Choroid plexus epithelial cell (primary cell): ENCODE measurements around the gene LTBP1.

Experiments used
- DNase-seq: peaks from one replicate; pipeline ENCODE4 v3.0.0-alpha.2; 2010; ENCODE audit warnings: low read depth
- H3K4me3 ChIP-seq: 2 replicates; pipeline ENCODE4 v1.5.1; 2011; ENCODE audit warnings: low read depth, mild to moderate bottlenecking, control low read depth, low read length, moderate library complexity
- TF ChIP-seq, protein P1 (sequence below): conservative IDR thresholded peaks from 2 replicates; pipeline ENCODE4 v1.5.1; 2011; ENCODE audit warnings: low read depth, mild to moderate bottlenecking, control low read depth, inconsistent platforms, low read length, moderate library complexity

Gene LTBP1

DNA sequence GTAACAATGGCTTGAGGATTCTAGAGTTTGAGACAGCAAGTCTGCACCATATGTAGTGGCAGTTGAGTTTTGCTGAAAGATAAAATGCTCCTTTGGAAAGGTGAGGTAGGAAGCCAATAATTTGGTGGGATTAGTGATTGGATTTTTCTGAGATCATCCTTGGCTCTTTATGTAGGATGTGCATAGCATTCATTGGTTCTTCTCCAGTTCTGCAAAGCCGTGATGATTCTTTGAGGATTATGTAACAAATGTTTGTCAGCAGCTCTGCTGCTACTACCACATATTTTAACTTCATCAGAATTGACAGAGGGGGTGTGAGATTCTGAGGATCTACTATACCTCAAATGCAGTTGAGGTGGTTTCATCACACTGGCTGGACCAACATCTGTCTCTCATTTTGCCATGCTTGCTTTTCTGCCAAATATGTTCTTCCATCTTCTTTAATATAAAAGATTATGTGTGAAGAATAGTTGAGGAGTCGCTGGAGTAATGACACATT is 340.8 kb downstream of the LTBP1 start:
- no peak for DNase-seq
- no peak overlapping the region for H3K4me3 ChIP-seq
- TF ChIP-seq, protein P1, sequence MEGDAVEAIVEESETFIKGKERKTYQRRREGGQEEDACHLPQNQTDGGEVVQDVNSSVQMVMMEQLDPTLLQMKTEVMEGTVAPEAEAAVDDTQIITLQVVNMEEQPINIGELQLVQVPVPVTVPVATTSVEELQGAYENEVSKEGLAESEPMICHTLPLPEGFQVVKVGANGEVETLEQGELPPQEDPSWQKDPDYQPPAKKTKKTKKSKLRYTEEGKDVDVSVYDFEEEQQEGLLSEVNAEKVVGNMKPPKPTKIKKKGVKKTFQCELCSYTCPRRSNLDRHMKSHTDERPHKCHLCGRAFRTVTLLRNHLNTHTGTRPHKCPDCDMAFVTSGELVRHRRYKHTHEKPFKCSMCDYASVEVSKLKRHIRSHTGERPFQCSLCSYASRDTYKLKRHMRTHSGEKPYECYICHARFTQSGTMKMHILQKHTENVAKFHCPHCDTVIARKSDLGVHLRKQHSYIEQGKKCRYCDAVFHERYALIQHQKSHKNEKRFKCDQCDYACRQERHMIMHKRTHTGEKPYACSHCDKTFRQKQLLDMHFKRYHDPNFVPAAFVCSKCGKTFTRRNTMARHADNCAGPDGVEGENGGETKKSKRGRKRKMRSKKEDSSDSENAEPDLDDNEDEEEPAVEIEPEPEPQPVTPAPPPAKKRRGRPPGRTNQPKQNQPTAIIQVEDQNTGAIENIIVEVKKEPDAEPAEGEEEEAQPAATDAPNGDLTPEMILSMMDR, result no peak

DNA sequence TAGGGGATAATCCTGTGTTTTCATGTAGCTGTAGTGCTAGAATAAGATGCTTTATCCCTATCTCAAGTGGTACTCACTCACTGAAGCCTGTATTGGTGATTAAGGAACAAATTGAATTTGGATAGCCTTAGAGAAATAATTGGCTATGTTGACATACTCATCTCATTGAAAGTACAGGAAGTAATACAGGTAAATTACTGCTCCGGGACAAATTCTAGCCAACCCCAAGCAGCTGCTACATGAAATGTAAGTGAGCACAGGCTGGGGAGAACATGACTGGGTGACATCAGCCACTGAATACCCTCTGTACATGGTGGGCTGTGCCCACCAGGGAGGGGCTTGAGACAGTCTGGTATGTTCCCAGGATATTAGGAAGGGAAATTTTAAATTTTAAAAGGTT is 341.3 kb downstream of the LTBP1 start:
- DNase-seq, result no peak

GRCh38 chr2:33289961-33290360 is 343.2 kb downstream of the LTBP1 start:
- TF ChIP-seq, protein P1, result no peak
- H3K4me3 ChIP-seq, result no peak overlapping the region
- DNase-seq, result no peak

More for the DNA sequence above, 341.3 kb downstream of the LTBP1 start:
- H3K4me3 ChIP-seq, result no peak overlapping the region
- TF ChIP-seq, protein P1, result no peak

GRCh38 chr2:33291278-33292013 is 344.7 kb downstream of the LTBP1 start:
- TF ChIP-seq, protein P1, result no peak
- DNase-seq, result peak; percentile 72
- H3K4me3 ChIP-seq, result peak overlapping the region; percentile 43

GRCh38 chr2:33292063-33292462 is 345.3 kb downstream of the LTBP1 start:
- DNase-seq, result no peak
- no peak overlapping the region for H3K4me3 ChIP-seq
- TF ChIP-seq, protein P1, result no peak

GRCh38 chr2:33292981-33293595 is 346.3 kb downstream of the LTBP1 start:
- TF ChIP-seq, protein P1, result no peak
- H3K4me3 ChIP-seq, result no peak overlapping the region
- DNase-seq, result peak; percentile 70
